ENCODE results near the gene TPM4. TPM values are rescaled to one million over a fixed set of nuclear protein-coding genes. Genes with fewer than 3 reads are reported as not detected.

Gene TPM4
- total and polyA plus RNA-seq, 2 of the 13 experiments (the other 11 are each of a cell fraction or from before 2014, with no cell fraction given): 180 to 188 TPM

- 33% methylated on average over 3 of the region's 3 CpGs for WGBS (ENCODE audit: low lambda C conversion rate)
- Histone ChIP-seq H3K9ac (ENCODE audit: insufficient read depth, low read depth, low read length) (no peak overlapping the region), H2AFZ (ENCODE audit: low read length) (no peak overlapping the region), H3K79me2 (ENCODE audit: insufficient read depth, low read length) (no peaks in the 10 kb centered on the region), H3K27ac (ENCODE audit: extremely low read length, insufficient read depth, low read length) (no peak overlapping the region), H3K4me1 (ENCODE audit: insufficient read depth, low read length) (no peaks in the 10 kb centered on the region; the same call in 1 of the 2 replicates), H3K9me3 (ENCODE audit: low read length) (no peaks in the 10 kb centered on the region), H3K4me2 (ENCODE audit: low read depth, low read length) (no peak overlapping the region), H4K20me1 (ENCODE audit: insufficient read depth, low read length) (no peaks in the 10 kb centered on the region), H3K4me3 (replicated peaks in 1 of 3; ENCODE audit: insufficient read depth in 1 of 3, low read depth in 2 of 3, low read length in 3 of 3) (no peak overlapping the region), H3K36me3 (replicated peaks in 1 of 2; ENCODE audit: control insufficient read depth in 1 of 2, insufficient read depth in 2 of 2, low read length in 2 of 2) (no peaks in the 10 kb centered on the region), H3K27me3 (ENCODE audit: control insufficient read depth in 1 of 2, insufficient read depth in 2 of 2, low read length in 2 of 2) (no peaks in the 10 kb centered on the region; a peak in 1 of 5 replicates)
- ChIA-PET POLR2A (no interaction called here), CTCF (ENCODE audit: low intra/inter-chr PET ratio, low total read pairs) (no interaction called here)
- in situ Hi-C loops (cut with HindIII; ENCODE audit: extremely low pct_ligation_motif_present, low pct_unique_long_range_greater_than_20kb): loop anchor here (25.0 kb wide), 1 partner anchor 339 kb away; no protein-coding TSS in a partner anchor
- BruUV-seq (replicated peaks): no TSS peak
- intact Hi-C loops (cut with micrococcal nuclease; ENCODE audit: unreplicated experiment): no loop called here
- FAIRE-seq: no peak
- no peak for DNase-seq (ENCODE audit: low spot score)
- no peak for ATAC-seq
- TF ChIP-seq ZNF773 (CRISPR knock-in tag; IDR thresholded peaks at IDR 0.05; ENCODE audit: borderline replicate concordance) (no peak), ZNF646 (CRISPR knock-in tag; IDR thresholded peaks at IDR 0.05) (no peak), SNAI1 (CRISPR knock-in tag; IDR thresholded peaks at IDR 0.05; ENCODE audit: borderline replicate concordance) (no peak), TBX3 (IDR thresholded peaks at IDR 0.05; ENCODE audit: borderline replicate concordance) (no peak), MXD3 (CRISPR knock-in tag; IDR thresholded peaks at IDR 0.05) (no peak), ESRRA (CRISPR knock-in tag; IDR thresholded peaks at IDR 0.05; ENCODE audit: low read depth) (no peak), BRCA1 (CRISPR knock-in tag; IDR thresholded peaks at IDR 0.05) (no peak), KDM4B (CRISPR knock-in tag; IDR thresholded peaks at IDR 0.05) (no peak), BORCS8-MEF2B (CRISPR knock-in tag; IDR thresholded peaks at IDR 0.05) (no peak), BATF2 (CRISPR knock-in tag; IDR thresholded peaks at IDR 0.05) (no peak), SNAPC5 (CRISPR knock-in tag; IDR thresholded peaks at IDR 0.05; ENCODE audit: borderline replicate concordance) (no peak), ZNF709 (CRISPR knock-in tag; IDR thresholded peaks at IDR 0.05) (no peak), GABPA (IDR thresholded peaks at IDR 0.05; ENCODE audit: low read depth, low read length) (no peak), GABPA (CRISPR knock-in tag; IDR thresholded peaks at IDR 0.05; ENCODE audit: low read depth) (no peak), XRCC5 (optimal IDR thresholded peaks at IDR 0.05; ENCODE audit: low read length) (no peak), RXRB (CRISPR knock-in tag; IDR thresholded peaks at IDR 0.05; ENCODE audit: borderline replicate concordance) (no peak), KAT7 (CRISPR knock-in tag; IDR thresholded peaks at IDR 0.05; ENCODE audit: borderline replicate concordance) (no peak), SAP130 (CRISPR knock-in tag; IDR thresholded peaks at IDR 0.05; ENCODE audit: low read depth) (no peak), MTERF4 (CRISPR knock-in tag; IDR thresholded peaks at IDR 0.05) (no peak)
Observed at GRCh38 chr19:16048583-16048982, 27.7 kb upstream of the TPM4 start.

All from HepG2 (cell line).